HL-60 (cell line): ENCODE measurements around the gene EPOP.

ENCODE experiments used
- DNase-seq, 2 experiments: peaks; one replicate each; pipeline ENCODE4 v3.0.0-alpha.2; 2010 to 2020; ENCODE audit warnings: low read depth in 1 of 2, low spot score in 1 of 2
- H3K27ac ChIP-seq: fragments of 250-450 bp; sonication (Bioruptor Pico); replicated peaks from 2 replicates; pipeline ENCODE4 v1.5.1; 2020; ENCODE audit warnings: mild to moderate bottlenecking, moderate library complexity
- H3K27me3 ChIP-seq: fragments of 250-450 bp; sonication (Bioruptor Pico); 2 replicates; pipeline ENCODE4 v1.5.1; 2021; ENCODE audit warnings: mild to moderate bottlenecking, moderate library complexity; ENCODE audit not compliant: insufficient read depth, poor library complexity, severe bottlenecking
- H3K4me3 ChIP-seq: replicated peaks from 2 replicates; pipeline ENCODE4 v1.5.1; 2011; ENCODE audit warnings: mild to moderate bottlenecking, control low read depth, low read length; ENCODE audit not compliant: insufficient read depth
- GABPA ChIP-seq: IDR thresholded peaks from 2 replicates; pipeline ENCODE4 v1.6.1; 2012; ENCODE audit warnings: low read depth
- POLR2AphosphoS5 ChIP-seq: IDR thresholded peaks from 2 replicates; pipeline ENCODE4 v1.6.1; 2012; ENCODE audit warnings: low read depth
- SPI1 ChIP-seq: IDR thresholded peaks from 2 replicates; pipeline ENCODE4 v1.6.1; 2012; ENCODE audit warnings: low read depth, mild to moderate bottlenecking, borderline replicate concordance
- TF ChIP-seq, protein P1 (sequence below): IDR thresholded peaks from one replicate; pipeline ENCODE4 v1.5.1; 2011; ENCODE audit warnings: low read length, control low read depth, inconsistent platforms; ENCODE audit not compliant: insufficient read depth
- TF ChIP-seq, protein P2 (sequence below): IDR thresholded peaks from 2 replicates; pipeline ENCODE4 v1.6.1; 2012; ENCODE audit warnings: low read depth; ENCODE audit not compliant: insufficient replicate concordance

EPOP gene

DNA sequence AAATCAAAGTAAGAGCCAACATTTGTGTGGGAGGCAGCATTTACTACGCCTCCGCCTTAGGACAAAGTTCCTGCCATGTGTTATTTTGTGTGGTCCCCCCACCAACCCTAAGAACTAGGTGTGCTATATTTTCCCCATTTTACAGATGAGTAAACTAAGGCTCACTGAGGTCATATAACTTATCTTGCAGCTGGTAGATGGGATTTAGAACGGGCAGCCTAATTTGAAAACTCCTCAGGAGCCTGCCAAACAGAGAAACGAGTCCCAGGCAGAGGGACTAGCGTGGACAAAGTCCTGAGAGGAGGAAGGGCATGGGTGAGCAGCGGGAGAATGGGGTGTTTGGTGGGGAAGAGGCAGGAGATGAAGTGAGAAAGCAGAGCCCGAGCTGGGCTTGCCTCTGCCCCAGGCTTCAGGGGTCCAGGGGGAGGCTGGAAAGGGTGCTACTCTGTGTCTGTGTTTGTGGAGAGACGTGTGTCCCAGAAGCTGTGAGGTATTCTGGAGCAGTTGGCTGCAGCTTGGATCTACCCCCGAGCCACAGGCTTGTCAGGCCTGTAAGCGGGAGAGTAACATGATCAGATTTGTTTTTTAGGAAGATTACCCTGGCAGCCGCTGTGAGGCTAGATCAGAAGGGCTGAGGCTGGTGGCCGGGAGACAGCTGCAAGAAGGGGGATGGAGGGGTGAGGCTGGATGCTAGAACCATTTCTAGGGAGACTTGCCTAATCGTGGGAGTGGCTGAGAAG lies 35.3 kb upstream of the EPOP start:
- H3K27me3 ChIP-seq: no peaks in the 10 kb centered on the region
- TF ChIP-seq, protein P1, sequence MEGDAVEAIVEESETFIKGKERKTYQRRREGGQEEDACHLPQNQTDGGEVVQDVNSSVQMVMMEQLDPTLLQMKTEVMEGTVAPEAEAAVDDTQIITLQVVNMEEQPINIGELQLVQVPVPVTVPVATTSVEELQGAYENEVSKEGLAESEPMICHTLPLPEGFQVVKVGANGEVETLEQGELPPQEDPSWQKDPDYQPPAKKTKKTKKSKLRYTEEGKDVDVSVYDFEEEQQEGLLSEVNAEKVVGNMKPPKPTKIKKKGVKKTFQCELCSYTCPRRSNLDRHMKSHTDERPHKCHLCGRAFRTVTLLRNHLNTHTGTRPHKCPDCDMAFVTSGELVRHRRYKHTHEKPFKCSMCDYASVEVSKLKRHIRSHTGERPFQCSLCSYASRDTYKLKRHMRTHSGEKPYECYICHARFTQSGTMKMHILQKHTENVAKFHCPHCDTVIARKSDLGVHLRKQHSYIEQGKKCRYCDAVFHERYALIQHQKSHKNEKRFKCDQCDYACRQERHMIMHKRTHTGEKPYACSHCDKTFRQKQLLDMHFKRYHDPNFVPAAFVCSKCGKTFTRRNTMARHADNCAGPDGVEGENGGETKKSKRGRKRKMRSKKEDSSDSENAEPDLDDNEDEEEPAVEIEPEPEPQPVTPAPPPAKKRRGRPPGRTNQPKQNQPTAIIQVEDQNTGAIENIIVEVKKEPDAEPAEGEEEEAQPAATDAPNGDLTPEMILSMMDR: no peak
- TF ChIP-seq POLR2AphosphoS5: no peak
- TF ChIP-seq, protein P2, sequence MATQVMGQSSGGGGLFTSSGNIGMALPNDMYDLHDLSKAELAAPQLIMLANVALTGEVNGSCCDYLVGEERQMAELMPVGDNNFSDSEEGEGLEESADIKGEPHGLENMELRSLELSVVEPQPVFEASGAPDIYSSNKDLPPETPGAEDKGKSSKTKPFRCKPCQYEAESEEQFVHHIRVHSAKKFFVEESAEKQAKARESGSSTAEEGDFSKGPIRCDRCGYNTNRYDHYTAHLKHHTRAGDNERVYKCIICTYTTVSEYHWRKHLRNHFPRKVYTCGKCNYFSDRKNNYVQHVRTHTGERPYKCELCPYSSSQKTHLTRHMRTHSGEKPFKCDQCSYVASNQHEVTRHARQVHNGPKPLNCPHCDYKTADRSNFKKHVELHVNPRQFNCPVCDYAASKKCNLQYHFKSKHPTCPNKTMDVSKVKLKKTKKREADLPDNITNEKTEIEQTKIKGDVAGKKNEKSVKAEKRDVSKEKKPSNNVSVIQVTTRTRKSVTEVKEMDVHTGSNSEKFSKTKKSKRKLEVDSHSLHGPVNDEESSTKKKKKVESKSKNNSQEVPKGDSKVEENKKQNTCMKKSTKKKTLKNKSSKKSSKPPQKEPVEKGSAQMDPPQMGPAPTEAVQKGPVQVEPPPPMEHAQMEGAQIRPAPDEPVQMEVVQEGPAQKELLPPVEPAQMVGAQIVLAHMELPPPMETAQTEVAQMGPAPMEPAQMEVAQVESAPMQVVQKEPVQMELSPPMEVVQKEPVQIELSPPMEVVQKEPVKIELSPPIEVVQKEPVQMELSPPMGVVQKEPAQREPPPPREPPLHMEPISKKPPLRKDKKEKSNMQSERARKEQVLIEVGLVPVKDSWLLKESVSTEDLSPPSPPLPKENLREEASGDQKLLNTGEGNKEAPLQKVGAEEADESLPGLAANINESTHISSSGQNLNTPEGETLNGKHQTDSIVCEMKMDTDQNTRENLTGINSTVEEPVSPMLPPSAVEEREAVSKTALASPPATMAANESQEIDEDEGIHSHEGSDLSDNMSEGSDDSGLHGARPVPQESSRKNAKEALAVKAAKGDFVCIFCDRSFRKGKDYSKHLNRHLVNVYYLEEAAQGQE: no peak
- TF ChIP-seq SPI1: no peak
- TF ChIP-seq GABPA: no peak
- H3K27ac ChIP-seq: no peak overlapping the region
- no peak for DNase-seq
- no peak overlapping the region for H3K4me3 ChIP-seq

DNA sequence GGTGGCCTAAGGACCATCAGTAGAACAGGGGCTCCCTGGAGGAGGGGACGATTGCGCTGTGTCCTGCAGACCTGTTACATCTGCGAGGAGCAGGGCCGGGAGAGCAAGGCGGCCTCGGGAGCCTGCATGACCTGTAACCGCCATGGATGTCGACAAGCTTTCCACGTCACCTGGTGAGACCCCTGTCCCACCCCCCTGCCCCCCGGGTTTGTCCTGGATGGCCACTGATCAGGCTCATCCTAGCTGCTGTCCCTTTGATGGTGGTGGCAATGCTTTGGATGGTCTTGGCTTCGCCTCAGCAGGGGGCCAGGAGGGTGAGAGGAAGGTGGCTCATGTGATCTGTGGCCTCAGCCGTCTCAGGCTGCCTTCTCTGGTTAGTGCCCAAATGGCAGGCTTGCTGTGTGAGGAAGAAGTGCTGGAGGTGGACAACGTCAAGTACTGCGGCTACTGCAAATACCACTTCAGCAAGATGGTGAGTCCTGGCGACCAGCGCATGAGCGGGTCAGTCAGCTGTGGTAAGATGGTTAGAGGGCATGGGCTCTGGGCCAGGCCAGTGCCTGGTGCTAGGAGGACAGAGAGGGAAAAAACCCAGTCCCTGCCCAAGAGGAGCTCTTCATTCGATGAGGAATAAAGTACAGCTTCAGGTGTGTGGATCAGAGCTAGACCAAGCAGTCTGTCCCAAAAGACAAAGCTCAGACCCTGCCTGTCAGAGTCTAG lies 34.5 kb upstream of the EPOP start:
- Histone ChIP-seq H3K4me3 (no peak overlapping the region), H3K27ac (no peak overlapping the region), H3K27me3 (no peaks in the 10 kb centered on the region)
- TF ChIP-seq SPI1: no peak
- TF ChIP-seq, protein P1: no peak
- TF ChIP-seq POLR2AphosphoS5: no peak
- TF ChIP-seq, protein P2: no peak
- no peak for TF ChIP-seq GABPA
- no peak for DNase-seq

DNA sequence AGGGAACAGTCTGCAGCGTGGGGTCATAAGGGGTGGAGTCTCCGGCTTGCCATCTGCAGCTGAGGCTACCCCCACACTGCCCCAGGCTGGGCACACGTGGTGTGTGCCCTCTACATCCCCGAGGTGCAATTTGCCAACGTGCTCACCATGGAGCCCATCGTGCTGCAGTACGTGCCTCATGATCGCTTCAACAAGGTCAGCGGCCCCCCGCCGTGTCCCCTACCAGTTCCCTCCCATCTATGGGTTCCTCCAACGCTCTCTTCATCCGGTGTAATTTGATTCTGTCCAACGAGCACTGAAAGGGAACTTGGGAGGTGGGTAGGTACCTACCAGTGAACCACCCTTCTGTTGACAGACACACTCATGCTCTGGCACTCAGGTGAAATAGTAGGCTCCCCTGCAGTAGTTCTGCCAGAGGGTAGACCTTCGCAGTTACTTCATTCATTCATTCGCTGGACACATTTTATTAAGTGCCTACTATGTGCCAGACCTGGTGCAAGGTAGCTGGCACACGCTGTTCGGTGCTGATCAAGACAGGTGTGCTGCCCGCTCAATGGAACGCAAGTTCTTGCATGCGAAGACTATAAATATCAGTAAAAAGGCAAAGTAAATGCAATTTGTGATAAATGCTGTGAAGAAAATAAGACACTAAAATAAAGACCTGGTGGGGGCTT lies 33.1 kb upstream of the EPOP start:
- no peak overlapping the region for H3K27ac ChIP-seq
- no peak overlapping the region for H3K4me3 ChIP-seq
- TF ChIP-seq POLR2AphosphoS5: no peak
- no peak for TF ChIP-seq SPI1
- TF ChIP-seq, protein P1: no peak
- TF ChIP-seq GABPA: no peak
- no peaks in the 10 kb centered on the region for H3K27me3 ChIP-seq
- no peak for DNase-seq
